ENCODE data around the gene STIL. TPM values are rescaled to one million over a fixed set of nuclear protein-coding genes. Genes with fewer than 3 reads are reported as not detected.

STIL gene
- total and polyA plus RNA-seq, 4 donors: 0.26 to 20.5 (median 0.75) TPM

DNA sequence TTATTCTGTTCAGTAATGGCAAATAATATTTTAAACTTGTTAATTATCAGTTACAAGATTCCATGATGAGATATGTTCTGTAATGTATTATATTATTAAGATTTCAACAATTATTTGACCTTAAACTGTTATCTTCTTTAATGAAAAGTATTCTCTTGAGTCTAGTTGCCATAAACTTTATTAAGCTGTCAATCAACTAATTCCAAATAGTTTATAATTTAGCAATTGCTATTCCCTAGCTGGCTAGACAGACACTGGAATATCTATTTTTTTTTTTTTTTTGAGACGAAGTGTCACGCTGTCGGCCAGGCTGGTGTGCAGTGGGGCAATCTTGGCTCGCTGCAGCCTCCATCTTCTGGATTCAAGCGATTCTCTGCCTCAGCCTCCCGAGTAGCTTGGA is 23.4 kb upstream of the STIL start:
- Histone ChIP-seq H3K9me3 (ENCODE audit: control insufficient read depth in 4 of 4, low read length in 3 of 4) (no peaks in the 10 kb centered on the region), H3K27me3 (ENCODE audit: control insufficient read depth in 4 of 4, insufficient read depth in 4 of 4, low read length in 3 of 4) (no peaks in the 10 kb centered on the region), H3K9ac (ENCODE audit: low read depth in 1 of 2, low read length in 2 of 2) (no peak overlapping the region), H3K4me1 (ENCODE audit: control insufficient read depth in 4 of 4, insufficient read depth in 4 of 4, low read length in 3 of 4) (peaks cover 9 to 24% (median 16%) of the 10 kb centered on the region in 4 donors), H3K36me3 (ENCODE audit: control insufficient read depth in 4 of 4, insufficient read depth in 3 of 4, low read depth in 1 of 4, low read length in 3 of 4) (peaks cover 0 to 4% (median 0%) of the 10 kb centered on the region in 4 donors), H3K4me3 (ENCODE audit: low read depth in 1 of 3, low read length in 3 of 3) (no peak overlapping the region), H3K27ac (ENCODE audit: low read depth in 1 of 2, low read length in 2 of 2) (no peak overlapping the region)
- TF ChIP-seq CTCF (IDR thresholded peaks at IDR 0.05; ENCODE audit: low read depth, low read length, missing input control) (no peak), FOXA1 (IDR thresholded peaks at IDR 0.05) (no peak), SP1 (IDR thresholded peaks at IDR 0.05) (no peak), YY1 (IDR thresholded peaks at IDR 0.05) (no peak), JUND (IDR thresholded peaks at IDR 0.05) (no peak), RXRA (IDR thresholded peaks at IDR 0.05) (no peak), REST (IDR thresholded peaks at IDR 0.05) (no peak), NR2F2 (IDR thresholded peaks at IDR 0.05) (no peak), EGR1 (IDR thresholded peaks at IDR 0.05; ENCODE audit: low read depth in 2 of 2) (no peak), HNF4G (IDR thresholded peaks at IDR 0.05) (no peak)
- TF ChIP-seq, protein P1, sequence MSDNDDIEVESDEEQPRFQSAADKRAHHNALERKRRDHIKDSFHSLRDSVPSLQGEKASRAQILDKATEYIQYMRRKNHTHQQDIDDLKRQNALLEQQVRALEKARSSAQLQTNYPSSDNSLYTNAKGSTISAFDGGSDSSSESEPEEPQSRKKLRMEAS (IDR thresholded peaks at IDR 0.05): no peak
- DNase-seq (ENCODE audit: low spot score): no peak
- WGBS: 90% methylated on average over 6 of the region's 6 CpGs

- Histone ChIP-seq H3K4me1 (ENCODE audit: control insufficient read depth in 4 of 4, insufficient read depth in 4 of 4, low read length in 3 of 4) (peaks cover 6 to 16% (median 12%) of the 10 kb centered on the region in 4 donors), H3K4me3 (ENCODE audit: low read depth in 1 of 3, low read length in 3 of 3) (peak overlapping the region; percentile 66 to 95 (median 93)), H3K9ac (ENCODE audit: low read depth in 1 of 2, low read length in 2 of 2) (peak overlapping the region; percentile 70 to 97), H3K9me3 (ENCODE audit: control insufficient read depth in 4 of 4, low read length in 3 of 4) (no peaks in the 10 kb centered on the region), H3K36me3 (ENCODE audit: control insufficient read depth in 4 of 4, insufficient read depth in 3 of 4, low read depth in 1 of 4, low read length in 3 of 4) (peaks cover 0 to 4% (median 0%) of the 10 kb centered on the region in 4 donors), H3K27me3 (ENCODE audit: control insufficient read depth in 4 of 4, insufficient read depth in 4 of 4, low read length in 3 of 4) (no peaks in the 10 kb centered on the region), H3K27ac (ENCODE audit: low read depth in 1 of 2, low read length in 2 of 2) (peak overlapping the region; percentile 99)
- no peak for DNase-seq (ENCODE audit: low spot score)
- 30% methylated on average over 9 of the region's 9 CpGs for WGBS
- TF ChIP-seq ZBTB33 (IDR thresholded peaks at IDR 0.05) (peak; percentile 49), SP1 (IDR thresholded peaks at IDR 0.05) (peak; percentile 5), EGR1 (IDR thresholded peaks at IDR 0.05; ENCODE audit: low read depth in 2 of 2) (no peak), GABPA (IDR thresholded peaks at IDR 0.05 in 1 of 2, conservative IDR thresholded peaks at IDR 0.05 in 1 of 2) (peak; percentile 49 to 86), TAF1 (conservative IDR thresholded peaks at IDR 0.05) (peak; percentile 31), NR2F2 (IDR thresholded peaks at IDR 0.05) (peak; percentile 77), FOXA1 (IDR thresholded peaks at IDR 0.05) (no peak), CTCF (IDR thresholded peaks at IDR 0.05; ENCODE audit: low read depth, low read length, missing input control) (no peak), REST (IDR thresholded peaks at IDR 0.05) (peak; percentile 22), HNF4G (IDR thresholded peaks at IDR 0.05) (peak; percentile 75), RXRA (IDR thresholded peaks at IDR 0.05) (peak; percentile 67 to 80), FOXA2 (IDR thresholded peaks at IDR 0.05) (peak; percentile 14), HNF4A (conservative IDR thresholded peaks at IDR 0.05) (peak; percentile 83 to 90), JUND (IDR thresholded peaks at IDR 0.05) (no peak)
- TF ChIP-seq, protein P1 (IDR thresholded peaks at IDR 0.05): no peak
These were observed 21.0 kb upstream of the STIL start for GRCh38 chr1:47334765-47335435.

All from liver (tissue), 9 donors.